Cardiac muscle cell (in vitro differentiated cells and primary cell): ENCODE data around the gene ME1. TPM values are rescaled to one million over a fixed set of nuclear protein-coding genes. Genes with fewer than 3 reads are reported as not detected.
"Not testable (repeated sequence)": the region's sequence is repeated elsewhere in the genome, so short reads cannot be mapped to it uniquely, and the experiment has no call there.

Experiments used
- DNase-seq, 2 donors: peaks; one replicate each; pipeline versions ENCODE4 v3.0.0 to v3.0.0-alpha.2; 2010 to 2017; ENCODE audit warnings: low read depth in 1 of 2, low spot score in 1 of 2
- H3K27ac ChIP-seq: fragments of 200-600 bp; sonication (generic); 2 replicates; pipeline ENCODE4 v1.5.1; 2016
- H3K27me3 ChIP-seq: fragments of 200-600 bp; sonication (generic); 2 replicates; pipeline ENCODE4 v1.6.0; 2016; ENCODE audit warnings: control low read depth
- H3K36me3 ChIP-seq: fragments of 200-600 bp; sonication (generic); 2 replicates; pipeline ENCODE4 v1.5.1; 2016; ENCODE audit warnings: control low read depth
- H3K4me1 ChIP-seq: fragments of 200-600 bp; sonication (generic); 2 replicates; pipeline ENCODE4 v1.8.1; 2017; ENCODE audit warnings: low read depth, mild to moderate bottlenecking, mixed run types
- H3K4me3 ChIP-seq: fragments of 200-600 bp; sonication (generic); 2 replicates; pipeline ENCODE4 v1.5.1; 2016; ENCODE audit warnings: mild to moderate bottlenecking
- H3K9me3 ChIP-seq: fragments of 200-600 bp; sonication (generic); 2 replicates; pipeline ENCODE4 v1.5.1; 2017; ENCODE audit warnings: low read depth, mild to moderate bottlenecking, control low read depth
- polyA plus RNA-seq: library from polyadenylated mRNA; unstranded; fragments of >200 nt; fragmentation: Nextera tagmentation; extraction: Ambion mirVana; gene quantifications from 2 replicates; pipeline ENCODE4 v1.2.1, GENCODE V29; 2016
- total RNA-seq: library from RNA; depleted of rRNA; stranded (reverse); fragments of >200 nt; gene quantifications from 2 replicates; pipeline ENCODE4 v1.2.3, GENCODE V29; 2016
- TF ChIP-seq, protein P1 (sequence below): IDR thresholded peaks from 2 replicates; pipeline ENCODE4 v1.5.1; 2012; ENCODE audit warnings: low read depth, mild to moderate bottlenecking, low read length

ME1 gene
- total and polyA plus RNA-seq, 2 experiments from 2014 or later, result 2.0 to 6.6 TPM

DNA sequence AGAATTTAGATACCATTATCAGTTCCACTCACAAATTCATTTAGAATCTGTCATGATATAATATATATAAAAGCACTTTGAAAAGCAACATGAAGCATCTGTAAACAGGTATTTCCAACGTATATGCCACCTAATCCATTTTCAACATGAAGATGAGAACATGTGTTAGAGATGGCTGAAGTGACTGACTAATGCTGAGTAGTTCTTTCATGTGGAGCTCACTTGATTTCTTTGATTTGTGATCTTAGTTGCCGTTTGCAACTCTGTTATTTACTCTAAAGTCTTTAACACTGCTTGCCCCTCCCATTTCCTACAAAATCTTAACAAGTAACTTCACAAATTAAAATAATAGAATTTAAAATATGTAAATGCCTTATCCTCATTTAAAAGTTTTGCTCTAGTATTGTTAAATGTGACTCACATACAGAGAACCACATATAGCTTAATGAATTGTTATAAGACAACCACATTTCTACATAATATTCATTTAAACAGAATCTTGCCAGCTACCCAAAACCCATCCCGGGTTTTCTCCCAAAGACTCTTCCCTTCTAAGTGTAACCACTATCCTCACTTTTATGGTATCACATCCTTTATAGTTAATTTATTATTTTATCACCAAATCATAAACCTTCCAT lies 78.3 kb downstream of the ME1 start:
- no peak overlapping the region for H3K27ac ChIP-seq
- TF ChIP-seq, protein P1, sequence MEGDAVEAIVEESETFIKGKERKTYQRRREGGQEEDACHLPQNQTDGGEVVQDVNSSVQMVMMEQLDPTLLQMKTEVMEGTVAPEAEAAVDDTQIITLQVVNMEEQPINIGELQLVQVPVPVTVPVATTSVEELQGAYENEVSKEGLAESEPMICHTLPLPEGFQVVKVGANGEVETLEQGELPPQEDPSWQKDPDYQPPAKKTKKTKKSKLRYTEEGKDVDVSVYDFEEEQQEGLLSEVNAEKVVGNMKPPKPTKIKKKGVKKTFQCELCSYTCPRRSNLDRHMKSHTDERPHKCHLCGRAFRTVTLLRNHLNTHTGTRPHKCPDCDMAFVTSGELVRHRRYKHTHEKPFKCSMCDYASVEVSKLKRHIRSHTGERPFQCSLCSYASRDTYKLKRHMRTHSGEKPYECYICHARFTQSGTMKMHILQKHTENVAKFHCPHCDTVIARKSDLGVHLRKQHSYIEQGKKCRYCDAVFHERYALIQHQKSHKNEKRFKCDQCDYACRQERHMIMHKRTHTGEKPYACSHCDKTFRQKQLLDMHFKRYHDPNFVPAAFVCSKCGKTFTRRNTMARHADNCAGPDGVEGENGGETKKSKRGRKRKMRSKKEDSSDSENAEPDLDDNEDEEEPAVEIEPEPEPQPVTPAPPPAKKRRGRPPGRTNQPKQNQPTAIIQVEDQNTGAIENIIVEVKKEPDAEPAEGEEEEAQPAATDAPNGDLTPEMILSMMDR, result no peak

DNA sequence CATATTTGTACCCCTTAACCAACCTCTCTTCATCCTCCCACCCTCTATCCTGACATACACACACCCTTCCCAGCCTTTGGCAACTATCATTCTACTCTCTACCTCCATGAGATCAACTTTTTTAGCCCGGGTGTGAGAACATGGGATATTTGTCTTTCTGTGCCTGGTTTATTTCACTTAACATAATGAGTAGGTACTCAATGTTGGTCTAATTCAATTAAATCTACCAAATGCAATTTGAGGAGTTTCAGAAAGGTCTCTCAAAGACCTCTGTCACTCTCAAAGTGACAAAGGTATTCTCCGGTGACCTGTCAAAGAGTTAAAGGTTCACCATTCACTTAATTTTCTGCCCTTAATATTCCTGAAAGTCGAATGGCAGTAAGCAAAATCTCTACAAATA lies 87.7 kb downstream of the ME1 start:
- Histone ChIP-seq H3K27ac (no peak overlapping the region), H3K27me3 (no peaks in the 10 kb centered on the region), H3K36me3 (no peaks in the 10 kb centered on the region), H3K4me3 (no peak overlapping the region), H3K4me1 (no peaks in the 10 kb centered on the region), H3K9me3 (no peaks in the 10 kb centered on the region)
- TF ChIP-seq, protein P1, result no peak
- no peak for DNase-seq

More for the DNA sequence above, 78.3 kb downstream of the ME1 start:
- Histone ChIP-seq H3K9me3 (no peaks in the 10 kb centered on the region), H3K4me1 (no peaks in the 10 kb centered on the region), H3K27me3 (no peaks in the 10 kb centered on the region), H3K4me3 (no peak overlapping the region), H3K36me3 (no peaks in the 10 kb centered on the region)
- no peak for DNase-seq

DNA sequence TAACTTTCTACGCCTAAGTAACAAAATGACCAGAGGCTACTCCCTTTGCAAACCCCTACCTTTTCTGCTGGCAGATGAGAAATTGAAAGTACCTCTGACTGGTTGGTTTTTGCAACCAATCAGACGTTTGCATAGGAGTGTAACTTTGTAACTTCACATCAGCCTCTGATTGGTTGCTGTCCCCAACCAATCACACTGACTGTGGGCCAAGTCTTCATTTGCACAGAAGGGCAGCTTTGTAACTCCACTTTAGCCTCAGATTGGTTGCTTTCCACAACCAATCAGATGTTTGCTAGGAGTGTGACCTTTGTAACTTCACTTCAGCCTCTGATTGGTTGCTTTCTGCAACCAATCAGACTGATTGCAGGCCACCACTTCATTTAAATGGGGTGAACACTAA lies 89.1 kb downstream of the ME1 start:
- H3K27me3 ChIP-seq, result no peaks in the 10 kb centered on the region
- no peaks in the 10 kb centered on the region for H3K9me3 ChIP-seq
- no peak for DNase-seq
- H3K4me1 ChIP-seq, result no peaks in the 10 kb centered on the region
- no peak overlapping the region for H3K4me3 ChIP-seq
- H3K36me3 ChIP-seq, result no peaks in the 10 kb centered on the region
- no peak overlapping the region for H3K27ac ChIP-seq
- TF ChIP-seq, protein P1, result no peak

DNA sequence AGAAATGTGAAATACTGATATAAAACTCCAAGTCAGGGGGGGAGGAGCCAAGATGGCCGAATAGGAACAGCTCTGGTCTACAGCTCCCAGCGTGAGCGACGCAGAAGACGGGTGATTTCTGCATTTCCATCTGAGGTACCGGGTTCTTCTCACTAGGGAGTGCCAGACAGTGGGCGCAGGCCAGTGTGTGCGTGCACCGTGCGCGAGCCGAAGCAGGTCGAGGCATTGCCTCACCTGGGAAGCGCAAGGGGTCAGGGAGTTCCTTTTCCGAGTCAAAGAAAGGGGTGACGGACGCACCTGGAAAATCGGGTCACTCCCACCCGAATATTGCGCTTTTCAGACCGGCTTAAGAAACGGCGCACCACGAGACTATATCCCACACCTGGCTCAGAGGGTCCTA lies 96.9 kb downstream of the ME1 start:
- not testable (repeated sequence) for H3K36me3 ChIP-seq, H3K9me3 ChIP-seq, DNase-seq, H3K27me3 ChIP-seq, H3K27ac ChIP-seq, H3K4me1 ChIP-seq, H3K4me3 ChIP-seq

DNA sequence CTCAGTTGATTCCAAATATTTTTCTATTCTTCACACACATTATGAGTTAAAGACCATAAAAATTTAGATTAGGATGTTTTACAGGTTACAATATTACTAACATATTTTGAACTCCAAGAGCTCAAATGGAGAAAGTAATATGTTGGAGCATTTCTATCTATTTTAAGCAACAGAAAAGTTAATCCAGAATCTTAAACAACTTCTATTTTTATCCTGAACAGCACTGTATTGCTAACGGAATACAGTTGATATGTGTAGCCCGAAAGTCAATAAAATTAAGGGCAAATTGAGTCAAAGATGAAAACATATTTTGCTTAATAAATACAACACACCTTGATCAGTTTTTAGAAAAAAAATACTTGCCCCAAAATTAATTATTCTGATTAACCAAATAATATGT lies 97.4 kb downstream of the ME1 start:
- Histone ChIP-seq H3K9me3 (no peaks in the 10 kb centered on the region), H3K4me3 (no peak overlapping the region), H3K27ac (no peak overlapping the region), H3K27me3 (no peaks in the 10 kb centered on the region), H3K36me3 (no peaks in the 10 kb centered on the region), H3K4me1 (no peaks in the 10 kb centered on the region)
- TF ChIP-seq, protein P1, result no peak
- no peak for DNase-seq

DNA sequence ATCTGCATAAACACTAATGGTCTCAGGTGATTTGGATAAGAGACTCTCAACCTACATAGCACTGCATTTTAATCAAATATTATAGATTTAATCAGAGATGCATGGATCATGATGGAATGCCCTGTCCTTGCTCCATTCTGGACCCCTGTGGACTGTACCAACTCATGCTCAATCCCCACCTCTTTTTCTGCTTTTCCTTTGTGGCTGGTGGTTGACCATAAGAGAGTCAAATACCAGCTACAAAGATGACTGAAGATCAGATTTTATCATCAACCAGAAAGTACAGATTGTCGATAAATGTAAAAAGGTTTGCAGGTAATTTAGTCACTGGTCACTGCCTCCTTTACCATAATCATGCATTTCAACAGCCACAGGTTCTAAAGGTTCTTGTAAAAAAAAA lies 116.2 kb downstream of the ME1 start:
- Histone ChIP-seq H3K27me3 (no peaks in the 10 kb centered on the region), H3K4me3 (no peak overlapping the region), H3K36me3 (no peaks in the 10 kb centered on the region), H3K9me3 (no peaks in the 10 kb centered on the region), H3K27ac (no peak overlapping the region), H3K4me1 (no peaks in the 10 kb centered on the region)
- DNase-seq, result no peak
- TF ChIP-seq, protein P1, result no peak
